HEK293 (cell line): Measurements from ENCODE around the gene RGS6.

Source experiments
- KLF9 ChIP-seq: fragments of 450-650 bp; formaldehyde crosslinking; IDR thresholded peaks from 2 replicates; pipeline ENCODE4 v1.5.1; 2016; ENCODE audit warnings: missing biosample characterization, missing genetic modification characterization, low read depth
- MYNN ChIP-seq: fragments of 450-650 bp; formaldehyde crosslinking; IDR thresholded peaks from 2 replicates; pipeline ENCODE4 v1.5.1; 2016; ENCODE audit warnings: missing biosample characterization, missing genetic modification characterization, borderline replicate concordance
- YY1 ChIP-seq: fragments of 450-650 bp; formaldehyde crosslinking; IDR thresholded peaks from 2 replicates; pipeline ENCODE4 v1.5.1; 2018; ENCODE audit warnings: missing biosample characterization, missing genetic modification characterization
- ZNF211 ChIP-seq: fragments of 450-650 bp; formaldehyde crosslinking; IDR thresholded peaks from 2 replicates; pipeline ENCODE4 v1.5.1; 2016; ENCODE audit warnings: low read depth, missing biosample characterization, missing genetic modification characterization
- ZNF221 ChIP-seq: fragments of 450-650 bp; formaldehyde crosslinking; IDR thresholded peaks from 2 replicates; pipeline ENCODE4 v1.5.1; 2017; ENCODE audit warnings: missing biosample characterization, missing genetic modification characterization, borderline replicate concordance
- ZNF302 ChIP-seq: fragments of 450-650 bp; formaldehyde crosslinking; IDR thresholded peaks from 2 replicates; pipeline ENCODE4 v1.5.1; 2016; ENCODE audit warnings: missing biosample characterization, missing genetic modification characterization, low read depth
- ZNF776 ChIP-seq: fragments of 450-650 bp; formaldehyde crosslinking; IDR thresholded peaks from 2 replicates; pipeline ENCODE4 v1.5.0; 2017; ENCODE audit warnings: missing biosample characterization, missing genetic modification characterization, borderline replicate concordance
- ZNF785 ChIP-seq: fragments of 450-650 bp; formaldehyde crosslinking; IDR thresholded peaks from 2 replicates; pipeline ENCODE4 v1.5.1; 2016; ENCODE audit warnings: missing biosample characterization, missing genetic modification characterization
- TF ChIP-seq, protein P1 (sequence below): fragments of 450-650 bp; formaldehyde crosslinking; IDR thresholded peaks from 2 replicates; pipeline ENCODE4 v1.5.1; 2016; ENCODE audit warnings: missing biosample characterization, missing genetic modification characterization
- TF ChIP-seq, protein P2 (sequence below): fragments of 450-650 bp; formaldehyde crosslinking; IDR thresholded peaks from 2 replicates; pipeline ENCODE4 v1.5.1; 2017; ENCODE audit warnings: missing biosample characterization, missing genetic modification characterization
- TF ChIP-seq, protein P3 (sequence below): fragments of 450-650 bp; formaldehyde crosslinking; IDR thresholded peaks from 2 replicates; pipeline ENCODE4 v1.5.1; 2016; ENCODE audit warnings: missing biosample characterization, missing genetic modification characterization

DNA sequence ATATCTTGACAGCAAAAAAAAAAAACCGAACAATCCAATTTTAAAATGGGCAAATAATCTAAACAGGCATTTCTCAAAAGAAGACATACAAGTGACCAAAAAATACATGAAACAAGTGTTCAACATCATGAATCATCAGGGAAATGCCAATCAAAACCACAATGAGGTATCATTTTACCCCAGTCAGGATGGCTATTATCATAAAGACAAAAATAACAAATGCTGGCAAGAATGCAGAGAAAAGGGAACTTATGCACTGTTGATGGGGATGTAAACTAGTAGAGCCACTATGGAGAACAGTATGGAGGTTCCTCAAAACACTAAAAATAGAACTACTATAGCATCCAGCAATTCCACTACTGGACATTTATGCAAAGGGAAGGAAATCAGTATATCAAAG lies 448.2 kb downstream of the RGS6 start:
- no peak for TF ChIP-seq ZNF776
- TF ChIP-seq, protein P1, sequence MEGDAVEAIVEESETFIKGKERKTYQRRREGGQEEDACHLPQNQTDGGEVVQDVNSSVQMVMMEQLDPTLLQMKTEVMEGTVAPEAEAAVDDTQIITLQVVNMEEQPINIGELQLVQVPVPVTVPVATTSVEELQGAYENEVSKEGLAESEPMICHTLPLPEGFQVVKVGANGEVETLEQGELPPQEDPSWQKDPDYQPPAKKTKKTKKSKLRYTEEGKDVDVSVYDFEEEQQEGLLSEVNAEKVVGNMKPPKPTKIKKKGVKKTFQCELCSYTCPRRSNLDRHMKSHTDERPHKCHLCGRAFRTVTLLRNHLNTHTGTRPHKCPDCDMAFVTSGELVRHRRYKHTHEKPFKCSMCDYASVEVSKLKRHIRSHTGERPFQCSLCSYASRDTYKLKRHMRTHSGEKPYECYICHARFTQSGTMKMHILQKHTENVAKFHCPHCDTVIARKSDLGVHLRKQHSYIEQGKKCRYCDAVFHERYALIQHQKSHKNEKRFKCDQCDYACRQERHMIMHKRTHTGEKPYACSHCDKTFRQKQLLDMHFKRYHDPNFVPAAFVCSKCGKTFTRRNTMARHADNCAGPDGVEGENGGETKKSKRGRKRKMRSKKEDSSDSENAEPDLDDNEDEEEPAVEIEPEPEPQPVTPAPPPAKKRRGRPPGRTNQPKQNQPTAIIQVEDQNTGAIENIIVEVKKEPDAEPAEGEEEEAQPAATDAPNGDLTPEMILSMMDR: no peak
- TF ChIP-seq, protein P2, sequence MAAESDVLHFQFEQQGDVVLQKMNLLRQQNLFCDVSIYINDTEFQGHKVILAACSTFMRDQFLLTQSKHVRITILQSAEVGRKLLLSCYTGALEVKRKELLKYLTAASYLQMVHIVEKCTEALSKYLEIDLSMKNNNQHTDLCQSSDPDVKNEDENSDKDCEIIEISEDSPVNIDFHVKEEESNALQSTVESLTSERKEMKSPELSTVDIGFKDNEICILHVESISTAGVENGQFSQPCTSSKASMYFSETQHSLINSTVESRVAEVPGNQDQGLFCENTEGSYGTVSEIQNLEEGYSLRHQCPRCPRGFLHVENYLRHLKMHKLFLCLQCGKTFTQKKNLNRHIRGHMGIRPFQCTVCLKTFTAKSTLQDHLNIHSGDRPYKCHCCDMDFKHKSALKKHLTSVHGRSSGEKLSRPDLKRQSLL (tag by site-specific recombination): no peak
- TF ChIP-seq ZNF302 (tag by site-specific recombination): no peak
- no peak for TF ChIP-seq YY1 (tag by site-specific recombination)
- no peak for TF ChIP-seq ZNF211
- TF ChIP-seq ZNF785 (tag by site-specific recombination): no peak
- TF ChIP-seq, protein P3, sequence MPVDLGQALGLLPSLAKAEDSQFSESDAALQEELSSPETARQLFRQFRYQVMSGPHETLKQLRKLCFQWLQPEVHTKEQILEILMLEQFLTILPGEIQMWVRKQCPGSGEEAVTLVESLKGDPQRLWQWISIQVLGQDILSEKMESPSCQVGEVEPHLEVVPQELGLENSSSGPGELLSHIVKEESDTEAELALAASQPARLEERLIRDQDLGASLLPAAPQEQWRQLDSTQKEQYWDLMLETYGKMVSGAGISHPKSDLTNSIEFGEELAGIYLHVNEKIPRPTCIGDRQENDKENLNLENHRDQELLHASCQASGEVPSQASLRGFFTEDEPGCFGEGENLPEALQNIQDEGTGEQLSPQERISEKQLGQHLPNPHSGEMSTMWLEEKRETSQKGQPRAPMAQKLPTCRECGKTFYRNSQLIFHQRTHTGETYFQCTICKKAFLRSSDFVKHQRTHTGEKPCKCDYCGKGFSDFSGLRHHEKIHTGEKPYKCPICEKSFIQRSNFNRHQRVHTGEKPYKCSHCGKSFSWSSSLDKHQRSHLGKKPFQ (tag by site-specific recombination): no peak
- no peak for TF ChIP-seq ZNF221
- no peak for TF ChIP-seq MYNN (tag by site-specific recombination)
- no peak for TF ChIP-seq KLF9 (tag by site-specific recombination)
